ENCODE measurements around the gene GOLPH3L. TPM values are rescaled to one million over a fixed set of nuclear protein-coding genes. Genes with fewer than 3 reads are reported as not detected.

The GOLPH3L gene
- total and polyA plus RNA-seq, 2 of the 13 experiments (the other 11 are each of a cell fraction or from before 2014, with no cell fraction given): 8.2 to 12.8 TPM

GRCh38 chr1:150629115-150629928 is 67.6 kb downstream of the GOLPH3L start, which contains the start of gene ENSA (continued):
- TF ChIP-seq, protein P1, sequence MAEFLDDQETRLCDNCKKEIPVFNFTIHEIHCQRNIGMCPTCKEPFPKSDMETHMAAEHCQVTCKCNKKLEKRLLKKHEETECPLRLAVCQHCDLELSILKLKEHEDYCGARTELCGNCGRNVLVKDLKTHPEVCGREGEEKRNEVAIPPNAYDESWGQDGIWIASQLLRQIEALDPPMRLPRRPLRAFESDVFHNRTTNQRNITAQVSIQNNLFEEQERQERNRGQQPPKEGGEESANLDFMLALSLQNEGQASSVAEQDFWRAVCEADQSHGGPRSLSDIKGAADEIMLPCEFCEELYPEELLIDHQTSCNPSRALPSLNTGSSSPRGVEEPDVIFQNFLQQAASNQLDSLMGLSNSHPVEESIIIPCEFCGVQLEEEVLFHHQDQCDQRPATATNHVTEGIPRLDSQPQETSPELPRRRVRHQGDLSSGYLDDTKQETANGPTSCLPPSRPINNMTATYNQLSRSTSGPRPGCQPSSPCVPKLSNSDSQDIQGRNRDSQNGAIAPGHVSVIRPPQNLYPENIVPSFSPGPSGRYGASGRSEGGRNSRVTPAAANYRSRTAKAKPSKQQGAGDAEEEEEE (CRISPR knock-in tag; IDR thresholded peaks at IDR 0.05; ENCODE audit: borderline replicate concordance): no peak
- no peak for TF ChIP-seq MXD4 (CRISPR knock-in tag; IDR thresholded peaks at IDR 0.05)
- no peak for TF ChIP-seq ZSCAN29 (CRISPR knock-in tag; conservative IDR thresholded peaks at IDR 0.05)
- no peak for TF ChIP-seq ZNF264 (CRISPR knock-in tag; IDR thresholded peaks at IDR 0.05)
- TF ChIP-seq PAF1 (CRISPR knock-in tag; IDR thresholded peaks at IDR 0.05): no peak
- TF ChIP-seq, protein P2, sequence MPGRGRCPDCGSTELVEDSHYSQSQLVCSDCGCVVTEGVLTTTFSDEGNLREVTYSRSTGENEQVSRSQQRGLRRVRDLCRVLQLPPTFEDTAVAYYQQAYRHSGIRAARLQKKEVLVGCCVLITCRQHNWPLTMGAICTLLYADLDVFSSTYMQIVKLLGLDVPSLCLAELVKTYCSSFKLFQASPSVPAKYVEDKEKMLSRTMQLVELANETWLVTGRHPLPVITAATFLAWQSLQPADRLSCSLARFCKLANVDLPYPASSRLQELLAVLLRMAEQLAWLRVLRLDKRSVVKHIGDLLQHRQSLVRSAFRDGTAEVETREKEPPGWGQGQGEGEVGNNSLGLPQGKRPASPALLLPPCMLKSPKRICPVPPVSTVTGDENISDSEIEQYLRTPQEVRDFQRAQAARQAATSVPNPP (CRISPR knock-in tag; IDR thresholded peaks at IDR 0.05): no peak
- TF ChIP-seq NCOA2 (CRISPR knock-in tag; IDR thresholded peaks at IDR 0.05): no peak
- TF ChIP-seq TFE3 (CRISPR knock-in tag; IDR thresholded peaks at IDR 0.05): 0 out of 2 replicates have a peak, but pooled peaks have one; percentile 6
- TF ChIP-seq, protein P3, sequence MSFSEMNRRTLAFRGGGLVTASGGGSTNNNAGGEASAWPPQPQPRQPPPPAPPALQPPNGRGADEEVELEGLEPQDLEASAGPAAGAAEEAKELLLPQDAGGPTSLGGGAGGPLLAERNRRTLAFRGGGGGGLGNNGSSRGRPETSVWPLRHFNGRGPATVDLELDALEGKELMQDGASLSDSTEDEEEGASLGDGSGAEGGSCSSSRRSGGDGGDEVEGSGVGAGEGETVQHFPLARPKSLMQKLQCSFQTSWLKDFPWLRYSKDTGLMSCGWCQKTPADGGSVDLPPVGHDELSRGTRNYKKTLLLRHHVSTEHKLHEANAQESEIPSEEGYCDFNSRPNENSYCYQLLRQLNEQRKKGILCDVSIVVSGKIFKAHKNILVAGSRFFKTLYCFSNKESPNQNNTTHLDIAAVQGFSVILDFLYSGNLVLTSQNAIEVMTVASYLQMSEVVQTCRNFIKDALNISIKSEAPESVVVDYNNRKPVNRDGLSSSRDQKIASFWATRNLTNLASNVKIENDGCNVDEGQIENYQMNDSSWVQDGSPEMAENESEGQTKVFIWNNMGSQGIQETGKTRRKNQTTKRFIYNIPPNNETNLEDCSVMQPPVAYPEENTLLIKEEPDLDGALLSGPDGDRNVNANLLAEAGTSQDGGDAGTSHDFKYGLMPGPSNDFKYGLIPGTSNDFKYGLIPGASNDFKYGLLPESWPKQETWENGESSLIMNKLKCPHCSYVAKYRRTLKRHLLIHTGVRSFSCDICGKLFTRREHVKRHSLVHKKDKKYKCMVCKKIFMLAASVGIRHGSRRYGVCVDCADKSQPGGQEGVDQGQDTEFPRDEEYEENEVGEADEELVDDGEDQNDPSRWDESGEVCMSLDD (CRISPR knock-in tag; IDR thresholded peaks at IDR 0.05; ENCODE audit: borderline replicate concordance): no peak
- TF ChIP-seq FOSL1 (CRISPR knock-in tag; IDR thresholded peaks at IDR 0.05; ENCODE audit: borderline replicate concordance): no peak
- TF ChIP-seq, protein P4, sequence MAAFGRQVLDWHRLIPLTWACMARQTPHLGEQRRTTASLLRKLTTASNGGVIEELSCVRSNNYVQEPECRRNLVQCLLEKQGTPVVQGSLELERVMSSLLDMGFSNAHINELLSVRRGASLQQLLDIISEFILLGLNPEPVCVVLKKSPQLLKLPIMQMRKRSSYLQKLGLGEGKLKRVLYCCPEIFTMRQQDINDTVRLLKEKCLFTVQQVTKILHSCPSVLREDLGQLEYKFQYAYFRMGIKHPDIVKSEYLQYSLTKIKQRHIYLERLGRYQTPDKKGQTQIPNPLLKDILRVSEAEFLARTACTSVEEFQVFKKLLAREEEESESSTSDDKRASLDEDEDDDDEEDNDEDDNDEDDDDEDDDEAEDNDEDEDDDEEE (CRISPR knock-in tag; IDR thresholded peaks at IDR 0.05): no peak
- no peak for TF ChIP-seq MAFK (conservative IDR thresholded peaks at IDR 0.05 in 1 of 2, IDR thresholded peaks at IDR 0.05 in 1 of 2; ENCODE audit: low read length in 2 of 2)
